PC-9 (cell line): ENCODE measurements around the gene C5orf58. TPM values are rescaled to one million over a fixed set of nuclear protein-coding genes. Genes with fewer than 3 reads are reported as not detected.

Experiments used
- BruUV-seq: library from RNA; stranded (reverse); fragments of 400-500 nt; replicated peaks from 2 replicates; lab custom pipeline; 2021; lab: Mats Ljungman, UMichigan
- CTCF ChIA-PET: fragments of 300-600 bp; sonication (Branson Sonifier 250); formaldehyde crosslinking; loops from one replicate; lab custom pipeline; 2022; ENCODE audit warnings: antibody characterized with exemption; lab: Charles Lee
- POLR2A ChIA-PET: fragments of 300-600 bp; sonication (Branson Sonifier 250); formaldehyde crosslinking; loops from one replicate; lab custom pipeline; 2022; ENCODE audit warnings: antibody characterized with exemption; ENCODE audit not compliant: unreplicated experiment; lab: Charles Lee
- DNase-seq, 2 experiments: peaks; one replicate each; pipeline versions ENCODE4 v3.0.0 to v3.0.0-alpha.2; 2015 to 2022; ENCODE audit warnings: mixed read lengths in 1 of 2
- H2AFZ ChIP-seq: fragments of 200-600 bp; sonication (generic); 2 replicates; pipeline ENCODE4 v1.8.1; 2017; ENCODE audit warnings: antibody characterized with exemption
- H3F3A ChIP-seq: fragments of 200-600 bp; sonication (generic); 2 replicates; pipeline ENCODE4 v1.8.1; 2017; ENCODE audit warnings: antibody characterized with exemption, mild to moderate bottlenecking, low read depth; ENCODE audit not compliant: insufficient read depth
- H3K27ac ChIP-seq: fragments of 200-600 bp; sonication (generic); 2 replicates; pipeline ENCODE4 v1.6.1; 2016; ENCODE audit warnings: mixed run types
- H3K27me3 ChIP-seq: fragments of 200-600 bp; sonication (generic); 2 replicates; pipeline ENCODE4 v1.6.1; 2016; ENCODE audit warnings: low read depth, mixed run types; ENCODE audit not compliant: insufficient read depth
- H3K36me3 ChIP-seq: fragments of 200-600 bp; sonication (generic); 2 replicates; pipeline ENCODE4 v1.6.1; 2016; ENCODE audit warnings: low read depth, mixed run types
- H3K4me1 ChIP-seq: fragments of 200-600 bp; sonication (generic); replicated peaks from 2 replicates; pipeline ENCODE4 v1.6.1; 2016; ENCODE audit warnings: mixed run types; ENCODE audit not compliant: insufficient read depth
- H3K4me2 ChIP-seq: fragments of 200-600 bp; sonication (generic); 2 replicates; pipeline ENCODE4 v1.6.1; 2017; ENCODE audit warnings: mixed run types
- H3K4me3 ChIP-seq: fragments of 200-600 bp; sonication (generic); 2 replicates; pipeline ENCODE4 v1.6.1; 2016; ENCODE audit warnings: mixed run types
- H3K79me2 ChIP-seq: fragments of 200-600 bp; sonication (generic); 2 replicates; pipeline ENCODE4 v1.6.1; 2017; ENCODE audit warnings: low read depth, mixed run types
- H3K9me2 ChIP-seq: fragments of 200-600 bp; sonication (generic); 2 replicates; pipeline ENCODE4 v1.8.1; 2017; ENCODE audit warnings: mild to moderate bottlenecking; ENCODE audit not compliant: insufficient read depth
- H3K9me3 ChIP-seq: fragments of 200-600 bp; sonication (generic); 2 replicates; pipeline ENCODE4 v1.8.1; 2016; ENCODE audit warnings: low read depth; ENCODE audit not compliant: insufficient read depth
- H4K20me1 ChIP-seq: fragments of 200-600 bp; sonication (generic); 2 replicates; pipeline ENCODE4 v1.8.1; 2017; ENCODE audit not compliant: insufficient read depth
- CTCF ChIP-seq: fragments of 200-600 bp; sonication (generic); conservative IDR thresholded peaks from 2 replicates; pipeline ENCODE4 v1.6.1; 2017; ENCODE audit warnings: mixed run types, antibody characterized with exemption, mild to moderate bottlenecking, moderate library complexity
- EZH2 ChIP-seq: fragments of 200-600 bp; sonication (generic); IDR thresholded peaks from 2 replicates; pipeline ENCODE4 v1.8.0; 2017; ENCODE audit warnings: antibody characterized with exemption, low read depth
- intact Hi-C: fragments of 100-400 bp; cut with micrococcal nuclease; formaldehyde crosslinking; loops from one replicate; pipeline ENCODE4 v1.10.0; 2022; ENCODE audit not compliant: unreplicated experiment
- total RNA-seq: library from RNA; stranded (reverse); gene quantifications from 2 replicates; pipeline ENCODE4 v1.2.3, GENCODE V29; 2021

C5orf58 gene
- total RNA-seq, 1 experiment from 2014 or later = not detected

- intact Hi-C loops = no loop called here
- H3K4me1 ChIP-seq = no peaks in the 10 kb centered on the region
- H3K4me2 ChIP-seq = no peak overlapping the region
- ChIA-PET POLR2A (no interaction called here), CTCF (no interaction called here)
- H3K79me2 ChIP-seq = no peaks in the 10 kb centered on the region
- H4K20me1 ChIP-seq = no peaks in the 10 kb centered on the region
- no peak overlapping the region for H2AFZ ChIP-seq
- no TSS peak for BruUV-seq
- H3K27ac ChIP-seq = no peak overlapping the region
- peaks cover 45% of the 10 kb centered on the region for H3K27me3 ChIP-seq
- H3K9me2 ChIP-seq = no peaks in the 10 kb centered on the region
- no peak for DNase-seq
- H3K9me3 ChIP-seq = no peaks in the 10 kb centered on the region
- no peaks in the 10 kb centered on the region for H3K36me3 ChIP-seq
- TF ChIP-seq EZH2 (no peak), CTCF (no peak)
- no peak overlapping the region for H3K4me3 ChIP-seq
- no peaks in the 10 kb centered on the region for H3F3A ChIP-seq
Observed at GRCh38 chr5:170294556-170294955, 61.8 kb downstream of the C5orf58 start.

Other genes with a start within 250 kb of the C5orf58 start
- not detected in 2 replicates for gene FOXI1, start 127.1 kb upstream of the C5orf58 start, total RNA-seq
- not detected in 2 replicates for gene LCP2, start 64.8 kb downstream of the C5orf58 start, total RNA-seq
- not detected in 2 replicates for gene KCNMB1, start 156.4 kb downstream of the C5orf58 start, total RNA-seq